Ovary (tissue), 3 donors: ENCODE data around the gene PSKH1.

ENCODE experiments used
- CTCF ChIP-seq, 3 donors: fragments of 450-650 bp in 2 of 3; fragments of 200-600 bp in 1 of 3; IDR thresholded peaks; one replicate each; pipeline versions ENCODE4 v1.5.1 to v1.8.0; 2016 to 2022; ENCODE audit warnings: antibody characterized with exemption in 3 of 3, mild to moderate bottlenecking in 1 of 3
- EP300 ChIP-seq: sonication (generic); formaldehyde crosslinking; IDR thresholded peaks from one replicate; pipeline ENCODE4 v1.6.1; 2017; ENCODE audit warnings: antibody characterized with exemption
- POLR2A ChIP-seq: fragments of 450-650 bp; IDR thresholded peaks from one replicate; pipeline ENCODE4 v1.6.1; 2017; ENCODE audit warnings: antibody characterized with exemption, mild to moderate bottlenecking, moderate library complexity
- donor health status: DM: no; HTN: no; CAD: no.

- TF ChIP-seq CTCF (IDR thresholded peaks at IDR 0.05) = no peak
- TF ChIP-seq EP300 = no peak
- no peak for TF ChIP-seq POLR2A
Measured at GRCh38 chr16:67967183-67967957, 74.3 kb downstream of the PSKH1 start.
